WTC11 (cell line): Measurements from ENCODE around the gene CDK10. TPM values are rescaled to one million over a fixed set of nuclear protein-coding genes. Genes with fewer than 3 reads are reported as not detected.

ENCODE experiments used
- ATAC-seq: fragments of 200-7000 bp; cut with Tn5 transposase; 2 replicates; pipeline ENCODE4 v1.10.0; 2021; ENCODE audit warnings: mild to moderate bottlenecking, moderate library complexity
- CTCF ChIA-PET: fragments of 300-600 bp; sonication (Branson Sonifier 250); formaldehyde crosslinking; loops from one replicate; lab custom pipeline; 2021; ENCODE audit warnings: antibody characterized with exemption; lab: Charles Lee
- POLR2A ChIA-PET: fragments of 350-600 bp; sonication (Branson Sonifier 250); formaldehyde crosslinking; loops from one replicate; lab custom pipeline; 2021; ENCODE audit warnings: antibody characterized with exemption; lab: Charles Lee
- DNase-seq: peaks from one replicate; pipeline ENCODE4 v3.0.0; 2021; ENCODE audit warnings: low spot score
- H3K27ac Mint-ChIP-seq: 2 replicates; pipeline ENCODE4 v1.8.0; 2021; ENCODE audit warnings: mixed read lengths
- H3K27me3 Mint-ChIP-seq: 2 replicates; pipeline ENCODE4 v1.8.0; 2021; ENCODE audit warnings: low read depth, mild to moderate bottlenecking, moderate library complexity, mixed read lengths
- H3K36me3 Mint-ChIP-seq: 2 replicates; pipeline ENCODE4 v1.8.0; 2021; ENCODE audit warnings: mixed read lengths
- H3K4me1 Mint-ChIP-seq: 2 replicates; pipeline ENCODE4 v1.8.0; 2022; ENCODE audit warnings: mixed read lengths
- H3K4me3 Mint-ChIP-seq: 2 replicates; pipeline ENCODE4 v1.8.0; 2021; ENCODE audit warnings: mild to moderate bottlenecking, moderate library complexity, mixed read lengths
- H3K9me3 Mint-ChIP-seq: 2 replicates; pipeline ENCODE4 v1.8.0; 2021; ENCODE audit warnings: mixed read lengths
- ATF1 ChIP-seq: sonication (generic); formaldehyde crosslinking; IDR thresholded peaks from 2 replicates; pipeline ENCODE4 v1.8.1; 2023; ENCODE audit warnings: mild to moderate bottlenecking, moderate library complexity, missing genetic modification reagents
- CREM ChIP-seq: sonication (generic); formaldehyde crosslinking; IDR thresholded peaks from 2 replicates; pipeline ENCODE4 v1.8.1; 2022; ENCODE audit warnings: mild to moderate bottlenecking, missing genetic modification reagents, moderate library complexity
- ETV6 ChIP-seq: sonication (generic); formaldehyde crosslinking; IDR thresholded peaks from 2 replicates; pipeline ENCODE4 v1.8.1; 2022; ENCODE audit warnings: mild to moderate bottlenecking, missing genetic modification reagents
- FOXJ3 ChIP-seq: sonication (generic); formaldehyde crosslinking; IDR thresholded peaks from 2 replicates; pipeline ENCODE4 v1.9.0; 2021; ENCODE audit warnings: missing genetic modification reagents, mild to moderate bottlenecking, borderline replicate concordance
- GABPB1 ChIP-seq: sonication (generic); formaldehyde crosslinking; IDR thresholded peaks from 2 replicates; pipeline ENCODE4 v1.8.1; 2023; ENCODE audit warnings: mild to moderate bottlenecking, missing genetic modification reagents
- GTF2I ChIP-seq: fragments of 250-450 bp; sonication (Bioruptor Pico); conservative IDR thresholded peaks from 2 replicates; pipeline ENCODE4 v1.4.0; 2021; ENCODE audit warnings: mild to moderate bottlenecking
- JUN ChIP-seq: sonication (generic); formaldehyde crosslinking; IDR thresholded peaks from 2 replicates; pipeline ENCODE4 v1.8.0; 2023; ENCODE audit warnings: mild to moderate bottlenecking, missing genetic modification reagents
- MXD4 ChIP-seq: fragments of 250-450 bp; sonication (Bioruptor Pico); IDR thresholded peaks from 2 replicates; pipeline ENCODE4 v1.8.0; 2021; ENCODE audit warnings: mild to moderate bottlenecking, moderate library complexity, borderline replicate concordance
- NR2C2 ChIP-seq: sonication (generic); formaldehyde crosslinking; IDR thresholded peaks from 2 replicates; pipeline ENCODE4 v1.8.0; 2022; ENCODE audit warnings: mild to moderate bottlenecking, missing genetic modification reagents
- OVOL2 ChIP-seq: fragments of 250-450 bp; sonication (Bioruptor Pico); IDR thresholded peaks from 2 replicates; pipeline ENCODE4 v1.9.0; 2021; ENCODE audit warnings: mild to moderate bottlenecking, borderline replicate concordance
- PRRX2 ChIP-seq: fragments of 250-450 bp; sonication (Bioruptor Pico); IDR thresholded peaks from 2 replicates; pipeline ENCODE4 v1.8.0; 2021; ENCODE audit warnings: mild to moderate bottlenecking
- RELA ChIP-seq: sonication (generic); formaldehyde crosslinking; IDR thresholded peaks from 2 replicates; pipeline ENCODE4 v1.8.1; 2022; ENCODE audit warnings: missing genetic modification reagents, mild to moderate bottlenecking, borderline replicate concordance
- RORB ChIP-seq: fragments of 250-450 bp; sonication (Bioruptor Pico); IDR thresholded peaks from 2 replicates; pipeline ENCODE4 v1.9.0; 2021; ENCODE audit warnings: mild to moderate bottlenecking
- SMAD3 ChIP-seq: sonication (generic); formaldehyde crosslinking; IDR thresholded peaks from 2 replicates; pipeline ENCODE4 v1.8.0; 2022; ENCODE audit warnings: missing genetic modification reagents, mild to moderate bottlenecking, borderline replicate concordance
- SP1 ChIP-seq: sonication (generic); formaldehyde crosslinking; conservative IDR thresholded peaks from 2 replicates; pipeline ENCODE4 v1.8.1; 2022; ENCODE audit warnings: missing genetic modification reagents
- STAT6 ChIP-seq: sonication (generic); formaldehyde crosslinking; conservative IDR thresholded peaks from 2 replicates; pipeline ENCODE4 v1.8.1; 2023; ENCODE audit warnings: mild to moderate bottlenecking, low read depth, missing genetic modification reagents, moderate library complexity
- TEAD4 ChIP-seq: sonication (generic); formaldehyde crosslinking; IDR thresholded peaks from 2 replicates; pipeline ENCODE4 v1.8.0; 2022; ENCODE audit warnings: mild to moderate bottlenecking, missing genetic modification reagents
- ZNF281 ChIP-seq: sonication (generic); formaldehyde crosslinking; IDR thresholded peaks from 2 replicates; pipeline ENCODE4 v1.8.0; 2023; ENCODE audit warnings: mild to moderate bottlenecking, missing genetic modification reagents
- ZNF317 ChIP-seq: sonication (generic); formaldehyde crosslinking; IDR thresholded peaks from 2 replicates; pipeline ENCODE4 v1.8.1; 2023; ENCODE audit warnings: low read depth, mild to moderate bottlenecking, moderate library complexity, missing genetic modification reagents, borderline replicate concordance
- ZNF396 ChIP-seq: fragments of 250-450 bp; sonication (Bioruptor Pico); IDR thresholded peaks from 2 replicates; pipeline ENCODE4 v1.8.0; 2021; ENCODE audit warnings: mild to moderate bottlenecking, moderate library complexity, borderline replicate concordance
- ZNF532 ChIP-seq: fragments of 250-450 bp; sonication (Bioruptor Pico); IDR thresholded peaks from 2 replicates; pipeline ENCODE4 v1.9.0; 2021; ENCODE audit warnings: mild to moderate bottlenecking, borderline replicate concordance
- total RNA-seq: library from RNA; stranded (reverse); gene quantifications from 3 replicates; pipeline ENCODE4 v1.2.3, GENCODE V29; 2021
- TF ChIP-seq, protein P1 (sequence below): sonication (generic); formaldehyde crosslinking; IDR thresholded peaks from 2 replicates; pipeline ENCODE4 v1.8.0; 2022; ENCODE audit warnings: mild to moderate bottlenecking, missing genetic modification reagents

Gene CDK10
- total RNA-seq, 1 experiment from 2014 or later = 102 TPM

- ATAC-seq = no peak
- CTCF ChIA-PET = no interaction called here
- Mint-ChIP-seq H3K4me3 (no peak overlapping the region), H3K9me3 (no peaks in the 10 kb centered on the region), H3K27me3 (no peaks in the 10 kb centered on the region), H3K4me1 (no peaks in the 10 kb centered on the region), H3K27ac (no peak overlapping the region), H3K36me3 (peaks cover 36% of the 10 kb centered on the region)
- TF ChIP-seq FOXJ3 (CRISPR knock-in tag) (no peak), ZNF281 (CRISPR knock-in tag) (no peak), MXD4 (no peak), ZNF396 (no peak), OVOL2 (CRISPR knock-in tag) (no peak)
- TF ChIP-seq, protein P1, sequence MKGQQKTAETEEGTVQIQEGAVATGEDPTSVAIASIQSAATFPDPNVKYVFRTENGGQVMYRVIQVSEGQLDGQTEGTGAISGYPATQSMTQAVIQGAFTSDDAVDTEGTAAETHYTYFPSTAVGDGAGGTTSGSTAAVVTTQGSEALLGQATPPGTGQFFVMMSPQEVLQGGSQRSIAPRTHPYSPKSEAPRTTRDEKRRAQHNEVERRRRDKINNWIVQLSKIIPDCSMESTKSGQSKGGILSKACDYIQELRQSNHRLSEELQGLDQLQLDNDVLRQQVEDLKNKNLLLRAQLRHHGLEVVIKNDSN (CRISPR knock-in tag) = no peak
- POLR2A ChIA-PET = no interaction called here
- no peak for DNase-seq
Observed at GRCh38 chr16:89646906-89647305, 39.6 kb upstream of the CDK10 start.

- TF ChIP-seq TEAD4 (no peak), RORB (no peak), SMAD3 (CRISPR knock-in tag) (no peak), NR2C2 (CRISPR knock-in tag) (no peak), SP1 (no peak), ZNF532 (CRISPR knock-in tag) (no peak), ATF1 (CRISPR knock-in tag) (no peak), ETV6 (CRISPR knock-in tag) (no peak), GTF2I (CRISPR knock-in tag) (no peak), JUN (CRISPR knock-in tag) (no peak), ZNF396 (no peak)
- TF ChIP-seq, all 79 proteins: peak for 0
- Mint-ChIP-seq H3K27me3 (no peaks in the 10 kb centered on the region), H3K4me3 (no peak overlapping the region), H3K36me3 (peaks cover 21% of the 10 kb centered on the region), H3K27ac (no peak overlapping the region), H3K4me1 (no peaks in the 10 kb centered on the region), H3K9me3 (no peaks in the 10 kb centered on the region)
- ChIA-PET POLR2A (no interaction called here), CTCF (no interaction called here)
- DNase-seq (no peak), ATAC-seq (no peak)
Observed at GRCh38 chr16:89651584-89651983, 34.9 kb upstream of the CDK10 start.

- Mint-ChIP-seq H3K4me3 (no peak overlapping the region), H3K27ac (no peak overlapping the region), H3K9me3 (no peaks in the 10 kb centered on the region), H3K36me3 (peaks cover 17% of the 10 kb centered on the region), H3K27me3 (no peaks in the 10 kb centered on the region), H3K4me1 (peaks cover 5% of the 10 kb centered on the region)
- no peak for ATAC-seq
- ChIA-PET POLR2A (no interaction called here), CTCF (interaction anchor here (0.9 to 1.8 kb wide), 2 partner anchors 39 to 916 kb away, joined by 4 to 11 read pairs; no protein-coding TSS in a partner anchor)
- no peak for DNase-seq
- TF ChIP-seq PRRX2 = no peak
- TF ChIP-seq ZNF317 (CRISPR knock-in tag) = no peak
- TF ChIP-seq CREM (CRISPR knock-in tag) = no peak
- no peak for TF ChIP-seq STAT6
- TF ChIP-seq GABPB1 (CRISPR knock-in tag) = no peak
- no peak for TF ChIP-seq RELA
Observed at GRCh38 chr16:89653656-89654295, 32.7 kb upstream of the CDK10 start.
